ENCODE results near the gene KDM5A. TPM values are rescaled to one million over a fixed set of nuclear protein-coding genes. Genes with fewer than 3 reads are reported as not detected.

Gene KDM5A
- total RNA-seq, 1 experiment from 2014 or later = 56.9 TPM

DNA sequence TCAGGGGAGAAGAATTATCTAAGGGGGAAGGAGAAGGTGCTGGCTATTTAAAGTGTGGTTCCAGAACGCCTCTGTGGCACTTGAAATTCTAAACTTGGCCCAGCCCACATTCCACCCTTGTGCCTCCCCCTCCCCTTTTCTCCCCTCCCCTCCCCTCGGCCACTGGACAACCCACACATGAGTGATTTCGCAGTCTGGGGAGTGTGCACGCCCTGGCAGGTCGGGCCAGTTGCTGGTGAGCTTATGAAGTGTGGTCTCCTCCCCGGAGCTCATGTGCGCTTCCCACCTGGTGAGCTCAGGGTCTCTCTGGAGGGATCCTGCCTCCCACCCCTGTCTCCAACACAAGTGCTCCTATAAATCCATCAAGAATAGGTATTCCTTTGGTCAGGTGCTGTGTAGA, 126.3 kb downstream of the KDM5A start, which contains the start of gene SLC6A13:
SLC6A13 (minus strand) TSS at position 20 of the 400 bp plus-strand sequence. CDS start 2,784 bp downstream, outside the sequence.
- Mint-ChIP-seq H3K9me3 (peaks cover 0 to 2% of the 10 kb centered on the region in 2 experiments; a peak in 1 of 5 replicates), H3K4me3 (no peak within 1 kb of the TSS), H3K4me1 (peaks cover 4% of the 10 kb centered on the region in 2 experiments), H3K27ac (no peak within 1 kb of the TSS), H3K36me3 (ENCODE audit: insufficient read depth in 1 of 3, low read depth in 3 of 3) (no peaks in the 10 kb centered on the region), H3K27me3 (ENCODE audit: low read depth) (peaks cover 14% of the 10 kb centered on the region)
- no peak within 1 kb of the TSS for H3K18ac ChIP-seq (ENCODE audit: insufficient read length, low read depth, low read length)
- H3K79me2 ChIP-seq (ENCODE audit: insufficient read depth, low read length) = no peaks in the 10 kb centered on the region
- no peak within 1 kb of the TSS for H3K27ac ChIP-seq (ENCODE audit: insufficient read length, low read depth, low read length)
- no peak within 1 kb of the TSS for H2AFZ ChIP-seq (ENCODE audit: low read length)
- H3K4me2 ChIP-seq (ENCODE audit: insufficient read depth, insufficient read length, low read length) = no peak within 1 kb of the TSS
- no peak within 1 kb of the TSS for H3K9ac ChIP-seq (ENCODE audit: extremely low read depth, insufficient read length, low read length)
- TF ChIP-seq CTCF (conservative IDR thresholded peaks at IDR 0.05) = no peak
- H4K91ac ChIP-seq (ENCODE audit: insufficient read length, low read depth, low read length) = no peak within 1 kb of the TSS
- no peak within 1 kb of the TSS for H4K5ac ChIP-seq (ENCODE audit: insufficient read length, low read depth, low read length)
- H2BK12ac ChIP-seq (ENCODE audit: insufficient read length, low read depth, low read length) = no peak within 1 kb of the TSS
- H2BK15ac ChIP-seq (ENCODE audit: low read depth, low read length) = no peak within 1 kb of the TSS
- H3K4me1 ChIP-seq (ENCODE audit: insufficient read depth, low read length) = no peaks in the 10 kb centered on the region
- H3T11ph ChIP-seq (ENCODE audit: low read length) = no peak within 1 kb of the TSS
- no peak within 1 kb of the TSS for H2BK5ac ChIP-seq (ENCODE audit: insufficient read length, low read length)
- H3K4ac ChIP-seq (ENCODE audit: low read depth, low read length) = no peak within 1 kb of the TSS
- no CpG with 5 or more reads among the region's 7 CpGs for WGBS (ENCODE audit: extremely low coverage, insufficient read length, low lambda C conversion rate)
- DNase-seq = no peak
- no peaks in the 10 kb centered on the region for H3K9me3 ChIP-seq (ENCODE audit: control insufficient read depth, low read depth, low read length)
- H3K79me1 ChIP-seq (ENCODE audit: insufficient read depth, low read depth, low read length, poor library complexity, severe bottlenecking) = no peaks in the 10 kb centered on the region
- H3K27me3 ChIP-seq (ENCODE audit: insufficient read depth, low read length) = no peaks in the 10 kb centered on the region
- no peak within 1 kb of the TSS for H3K56ac ChIP-seq (ENCODE audit: insufficient read length, low read depth, low read length)
- no peak within 1 kb of the TSS for H2BK120ac ChIP-seq (ENCODE audit: low read depth, low read length, poor library complexity, severe bottlenecking)
- no peak within 1 kb of the TSS for H3K23ac ChIP-seq (ENCODE audit: insufficient read length, low read depth, low read length)
- no peaks in the 10 kb centered on the region for H4K20me1 ChIP-seq (ENCODE audit: control insufficient read depth, insufficient read depth, insufficient read length)
- no peak within 1 kb of the TSS for H4K8ac ChIP-seq (replicated peaks; ENCODE audit: insufficient read length, low read depth, low read length)
- no peak within 1 kb of the TSS for H2AK5ac ChIP-seq (ENCODE audit: insufficient read length, low read length)
- H3K14ac ChIP-seq (ENCODE audit: insufficient read depth, low read length) = no peak within 1 kb of the TSS
- no peak within 1 kb of the TSS for H2BK20ac ChIP-seq (ENCODE audit: low read depth, low read length, poor library complexity, severe bottlenecking)
- no peaks in the 10 kb centered on the region for H3K23me2 ChIP-seq (ENCODE audit: insufficient read length, low read depth, low read length, poor library complexity, severe bottlenecking)

All from H9 (cell line).